HG02623 (cell line): ENCODE data around the gene DEFB114.

Experiments used
- ATAC-seq: cut with Tn5 transposase; IDR thresholded peaks from one replicate; pipeline ENCODE4 v1.9.1; 2021; ENCODE audit warnings: moderate library complexity; ENCODE audit not compliant: unreplicated experiment

The DEFB114 gene

GRCh38 chr6:49937017-49937416, 26.9 kb downstream of the DEFB114 start:
- ATAC-seq: no peak

- ATAC-seq: no peak
Observed at GRCh38 chr6:49935387-49935786, 28.6 kb downstream of the DEFB114 start.

- ATAC-seq: no peak
Observed at GRCh38 chr6:49934770-49935169, 29.2 kb downstream of the DEFB114 start.

GRCh38 chr6:49933526-49933925, 30.4 kb downstream of the DEFB114 start:
- ATAC-seq: no peak

GRCh38 chr6:49929340-49929739, 34.6 kb downstream of the DEFB114 start:
- no peak for ATAC-seq

- ATAC-seq: no peak
Observed at GRCh38 chr6:49923826-49924225, 40.1 kb downstream of the DEFB114 start.

- no peak for ATAC-seq
Observed at GRCh38 chr6:49919935-49920644, 43.9 kb downstream of the DEFB114 start.

- ATAC-seq: no peak
Observed at GRCh38 chr6:49919261-49919660, 44.7 kb downstream of the DEFB114 start.

GRCh38 chr6:49918787-49919186, 45.2 kb downstream of the DEFB114 start:
- no peak for ATAC-seq

GRCh38 chr6:49915035-49915434, 48.9 kb downstream of the DEFB114 start:
- no peak for ATAC-seq

GRCh38 chr6:49913636-49914375, 50.2 kb downstream of the DEFB114 start:
- no peak for ATAC-seq

- no peak for ATAC-seq
Observed at GRCh38 chr6:49912196-49912595, 51.8 kb downstream of the DEFB114 start.

- ATAC-seq: no peak
Observed at GRCh38 chr6:49911252-49911651, 52.7 kb downstream of the DEFB114 start.
